ENCODE results near the gene MICAL3.
"Not testable (repeated sequence)": the region's sequence is repeated elsewhere in the genome, so short reads cannot be mapped to it uniquely, and the experiment has no call there.

GRCh38 chr22:18001894-18002315 is 22.5 kb downstream of the MICAL3 start:
- not testable (repeated sequence) for TF ChIP-seq CTCF, POLR2A (IDR thresholded peaks at IDR 0.05)
